Daoy (cell line): ENCODE measurements around the gene KRTAP20-2. TPM values are rescaled to one million over a fixed set of nuclear protein-coding genes. Genes with fewer than 3 reads are reported as not detected.

Source experiments
- DNase-seq: peaks from one replicate; pipeline ENCODE4 v3.0.0-alpha.2; 2015; ENCODE audit warnings: low read depth
- total RNA-seq: library from RNA; depleted of rRNA; stranded (reverse); fragments of >200 nt; shearing (Covaris generic); gene quantifications from 2 replicates; pipeline ENCODE4 v1.2.3, GENCODE V29; 2014; rRNA removed

The KRTAP20-2 gene
- total RNA-seq, 1 experiment from 2014 or later = not detected

DNA sequence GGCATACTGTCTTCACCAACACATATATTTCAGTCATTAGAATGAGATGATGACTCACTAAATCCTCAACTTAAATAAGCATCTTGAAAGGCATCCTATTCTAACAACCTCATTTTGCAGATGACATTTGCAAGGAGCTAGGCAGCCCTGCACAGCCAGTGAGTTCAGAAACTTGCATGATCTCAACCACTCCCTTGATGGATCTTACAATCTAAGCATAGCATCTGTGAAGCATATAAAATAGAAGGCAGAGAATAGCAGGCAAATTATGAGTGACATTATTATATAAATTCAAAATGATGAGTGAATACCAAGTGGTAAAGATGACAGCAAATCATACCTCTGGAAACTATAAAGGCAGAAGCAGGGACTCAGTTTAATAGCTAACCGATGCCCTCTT is 39.3 kb downstream of the KRTAP20-2 start:
- DNase-seq = no peak

- no peak for DNase-seq
These were observed 41.7 kb downstream of the KRTAP20-2 start for GRCh38 chr21:30676737-30677136.

GRCh38 chr21:30680586-30680985 is 45.6 kb downstream of the KRTAP20-2 start:
- DNase-seq = no peak

- DNase-seq = no peak
These were observed 49.5 kb downstream of the KRTAP20-2 start for GRCh38 chr21:30684506-30684905.

Other genes starting within 250 kb of the KRTAP20-2 start
- gene KRTAP13-1, start 239.2 kb upstream of the KRTAP20-2 start, total RNA-seq = not detected in 2 replicates
- not detected in 2 replicates for gene KRTAP13-3, start 209.3 kb upstream of the KRTAP20-2 start, total RNA-seq
- not detected in 2 replicates for gene KRTAP13-4, start 205.0 kb upstream of the KRTAP20-2 start, total RNA-seq
- gene KRTAP15-1, start 194.9 kb upstream of the KRTAP20-2 start, total RNA-seq = not detected in 2 replicates
- not detected in 2 replicates for gene KRTAP19-1, start 154.8 kb upstream of the KRTAP20-2 start, total RNA-seq
- not detected in 2 replicates for gene KRTAP19-2, start 147.8 kb upstream of the KRTAP20-2 start, total RNA-seq
- gene KRTAP19-3, start 143.2 kb upstream of the KRTAP20-2 start, total RNA-seq = not detected in 2 replicates
- not detected in 2 replicates for gene KRTAP19-4, start 138.0 kb upstream of the KRTAP20-2 start, total RNA-seq
- gene KRTAP19-5, start 133.1 kb upstream of the KRTAP20-2 start, total RNA-seq = not detected in 2 replicates
- not detected in 2 replicates for gene KRTAP19-6, start 93.3 kb upstream of the KRTAP20-2 start, total RNA-seq
- not detected in 2 replicates for gene KRTAP19-7, start 73.9 kb upstream of the KRTAP20-2 start, total RNA-seq
- not detected in 2 replicates for gene KRTAP22-2, start 44.8 kb upstream of the KRTAP20-2 start, total RNA-seq
- not detected in 2 replicates for gene KRTAP6-3, start 42.8 kb upstream of the KRTAP20-2 start, total RNA-seq
- not detected in 2 replicates for gene KRTAP6-2, start 36.3 kb upstream of the KRTAP20-2 start, total RNA-seq
- not detected in 2 replicates for gene KRTAP22-1, start 34.1 kb upstream of the KRTAP20-2 start, total RNA-seq
- gene KRTAP6-1, start 21.3 kb upstream of the KRTAP20-2 start, total RNA-seq = not detected in 2 replicates
- gene KRTAP20-1, start 18.8 kb upstream of the KRTAP20-2 start, total RNA-seq = not detected in 2 replicates
- not detected in 2 replicates for gene KRTAP20-4, start 14.6 kb upstream of the KRTAP20-2 start, total RNA-seq
- not detected in 2 replicates for gene KRTAP20-3, start 7.7 kb downstream of the KRTAP20-2 start, total RNA-seq
- gene KRTAP21-3, start 83.6 kb downstream of the KRTAP20-2 start, total RNA-seq = not detected in 2 replicates
- gene KRTAP21-2, start 112.1 kb downstream of the KRTAP20-2 start, total RNA-seq = 13.6 TPM in 1 of 2 replicates, not detected in the other
- gene KRTAP21-1, start 120.2 kb downstream of the KRTAP20-2 start, total RNA-seq = not detected in 2 replicates
- gene KRTAP8-1, start 178.1 kb downstream of the KRTAP20-2 start, total RNA-seq = not detected in 2 replicates
- gene KRTAP7-1, start 194.6 kb downstream of the KRTAP20-2 start, total RNA-seq = not detected in 2 replicates
- gene KRTAP11-1, start 246.4 kb downstream of the KRTAP20-2 start, total RNA-seq = not detected in 2 replicates